ENCODE results near the gene CARD11. TPM values are rescaled to one million over a fixed set of nuclear protein-coding genes. Genes with fewer than 3 reads are reported as not detected.

The CARD11 gene
- total RNA-seq, 1 donor from 2014 or later, result 6.3 TPM

- no peak for FAIRE-seq
- H3K4me3 ChIP-seq (ENCODE audit: low read depth, low read length), result no peak overlapping the region
- no peak for DNase-seq (ENCODE audit: low read depth)
- no peak for TF ChIP-seq CTCF (IDR thresholded peaks at IDR 0.05; ENCODE audit: insufficient read depth, low read length, severe bottlenecking)
- H3K36me3 ChIP-seq (ENCODE audit: control insufficient read depth, insufficient read depth, low read length), result no peaks in the 10 kb centered on the region
- H3K27me3 ChIP-seq (ENCODE audit: control insufficient read depth, insufficient read depth, low read length), result no peaks in the 10 kb centered on the region
Measured at GRCh38 chr7:2956076-2956475, 87.6 kb downstream of the CARD11 start.

- H3K4me3 ChIP-seq (ENCODE audit: low read depth, low read length), result no peak overlapping the region
- H3K27me3 ChIP-seq (ENCODE audit: control insufficient read depth, insufficient read depth, low read length), result no peaks in the 10 kb centered on the region
- TF ChIP-seq CTCF (IDR thresholded peaks at IDR 0.05; ENCODE audit: insufficient read depth, low read length, severe bottlenecking), result no peak
- no peak for FAIRE-seq
- no peak for DNase-seq (ENCODE audit: low read depth)
- H3K36me3 ChIP-seq (ENCODE audit: control insufficient read depth, insufficient read depth, low read length), result no peaks in the 10 kb centered on the region
Measured at GRCh38 chr7:2955269-2955668, 88.4 kb downstream of the CARD11 start.

GRCh38 chr7:2954433-2954853, 89.2 kb downstream of the CARD11 start:
- no peak for DNase-seq (ENCODE audit: low read depth)
- H3K27me3 ChIP-seq (ENCODE audit: control insufficient read depth, insufficient read depth, low read length), result no peaks in the 10 kb centered on the region
- no peaks in the 10 kb centered on the region for H3K36me3 ChIP-seq (ENCODE audit: control insufficient read depth, insufficient read depth, low read length)
- no peak for TF ChIP-seq CTCF (IDR thresholded peaks at IDR 0.05; ENCODE audit: insufficient read depth, low read length, severe bottlenecking)
- FAIRE-seq, result no peak
- no peak overlapping the region for H3K4me3 ChIP-seq (ENCODE audit: low read depth, low read length)

- DNase-seq (ENCODE audit: low read depth), result peak; percentile 29
- Histone ChIP-seq H3K27me3 (ENCODE audit: control insufficient read depth, insufficient read depth, low read length) (no peaks in the 10 kb centered on the region), H3K36me3 (ENCODE audit: control insufficient read depth, insufficient read depth, low read length) (no peaks in the 10 kb centered on the region), H3K4me3 (ENCODE audit: low read depth, low read length) (no peak overlapping the region)
- no peak for TF ChIP-seq CTCF (IDR thresholded peaks at IDR 0.05; ENCODE audit: insufficient read depth, low read length, severe bottlenecking)
- FAIRE-seq, result no peak
Measured at GRCh38 chr7:2953588-2954407, 89.9 kb downstream of the CARD11 start.

- no peak for FAIRE-seq
Measured at GRCh38 chr7:2953099-2953498, 90.6 kb downstream of the CARD11 start.

More at GRCh38 chr7:2953099-2953498, 90.6 kb downstream of the CARD11 start:
- peak; percentile 71 for DNase-seq (ENCODE audit: low read depth)
- Histone ChIP-seq H3K27me3 (ENCODE audit: control insufficient read depth, insufficient read depth, low read length) (no peaks in the 10 kb centered on the region), H3K36me3 (ENCODE audit: control insufficient read depth, insufficient read depth, low read length) (no peaks in the 10 kb centered on the region), H3K4me3 (ENCODE audit: low read depth, low read length) (no peak overlapping the region)
- no peak for TF ChIP-seq CTCF (IDR thresholded peaks at IDR 0.05; ENCODE audit: insufficient read depth, low read length, severe bottlenecking)
